Measurements from ENCODE around the gene TBC1D8. TPM values are rescaled to one million over a fixed set of nuclear protein-coding genes. Genes with fewer than 3 reads are reported as not detected.

TBC1D8 gene
- total RNA-seq, 2 experiments from 2014 or later = 1.0 to 1.8 TPM

DNA sequence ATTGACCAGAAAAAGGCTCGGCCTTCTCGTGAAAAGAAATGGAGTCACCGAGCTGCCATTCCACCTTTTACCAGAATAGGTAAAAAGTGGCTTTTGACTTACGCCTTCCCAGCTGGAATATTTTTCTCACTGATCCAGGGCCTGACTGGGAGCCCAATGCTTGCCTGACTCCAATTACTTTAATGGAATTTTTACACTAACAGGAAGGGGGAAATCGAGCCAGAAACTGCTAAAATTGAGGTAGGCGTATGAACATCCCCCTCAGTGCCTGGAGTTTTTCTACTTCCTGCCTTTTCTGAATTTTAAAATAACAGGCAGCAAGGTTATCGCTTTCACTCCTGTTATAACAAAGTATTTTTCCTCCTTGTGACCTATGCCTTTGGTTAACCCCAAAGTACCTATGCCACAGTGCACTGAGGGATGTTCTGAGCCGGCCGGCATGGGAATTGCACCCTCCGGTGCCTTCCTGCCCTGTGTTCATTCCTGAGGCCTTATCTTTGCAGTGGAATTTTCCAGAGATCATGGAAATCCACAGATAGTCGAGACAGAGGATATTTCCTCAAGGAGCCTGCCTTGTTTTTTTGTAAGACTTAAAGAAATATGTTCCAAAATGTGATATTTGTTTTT, 167.4 kb downstream of the TBC1D8 start:
- H3K4me1 ChIP-seq (ENCODE audit: insufficient read depth, low read length) = no peaks in the 10 kb centered on the region
- Mint-ChIP-seq H3K27me3 (no peaks in the 10 kb centered on the region), H3K9me3 (no peaks in the 10 kb centered on the region), H3K4me1 (ENCODE audit: low read depth) (no peaks in the 10 kb centered on the region), H3K36me3 (ENCODE audit: low read depth) (peaks cover under 1% of the 10 kb centered on the region), H3K27ac (no peak overlapping the region), H3K4me3 (no peak overlapping the region)
- intact Hi-C loops (cut with DNase I, micrococcal nuclease) = loop anchor here (2.0 to 10.0 kb wide), 4 partner anchors 169 to 721 kb away; no protein-coding TSS in a partner anchor
- TF ChIP-seq, protein P1, sequence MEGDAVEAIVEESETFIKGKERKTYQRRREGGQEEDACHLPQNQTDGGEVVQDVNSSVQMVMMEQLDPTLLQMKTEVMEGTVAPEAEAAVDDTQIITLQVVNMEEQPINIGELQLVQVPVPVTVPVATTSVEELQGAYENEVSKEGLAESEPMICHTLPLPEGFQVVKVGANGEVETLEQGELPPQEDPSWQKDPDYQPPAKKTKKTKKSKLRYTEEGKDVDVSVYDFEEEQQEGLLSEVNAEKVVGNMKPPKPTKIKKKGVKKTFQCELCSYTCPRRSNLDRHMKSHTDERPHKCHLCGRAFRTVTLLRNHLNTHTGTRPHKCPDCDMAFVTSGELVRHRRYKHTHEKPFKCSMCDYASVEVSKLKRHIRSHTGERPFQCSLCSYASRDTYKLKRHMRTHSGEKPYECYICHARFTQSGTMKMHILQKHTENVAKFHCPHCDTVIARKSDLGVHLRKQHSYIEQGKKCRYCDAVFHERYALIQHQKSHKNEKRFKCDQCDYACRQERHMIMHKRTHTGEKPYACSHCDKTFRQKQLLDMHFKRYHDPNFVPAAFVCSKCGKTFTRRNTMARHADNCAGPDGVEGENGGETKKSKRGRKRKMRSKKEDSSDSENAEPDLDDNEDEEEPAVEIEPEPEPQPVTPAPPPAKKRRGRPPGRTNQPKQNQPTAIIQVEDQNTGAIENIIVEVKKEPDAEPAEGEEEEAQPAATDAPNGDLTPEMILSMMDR (IDR thresholded peaks at IDR 0.05) = no peak
- H3K27ac ChIP-seq (ENCODE audit: low read depth in 1 of 2, low read length in 2 of 2) = no peak overlapping the region
- no peaks in the 10 kb centered on the region for H3K9me3 ChIP-seq (ENCODE audit: control insufficient read depth in 1 of 2, insufficient read depth in 1 of 2, low read length in 2 of 2)
- no peaks in the 10 kb centered on the region for H3K27me3 ChIP-seq (ENCODE audit: control insufficient read depth in 1 of 2, insufficient read depth in 2 of 2, low read length in 2 of 2)
- ATAC-seq (ENCODE audit: poor library complexity) (no peak), DNase-seq (no peak)
- no peak overlapping the region for H3K4me3 ChIP-seq (ENCODE audit: low read length)
- ChIA-PET POLR2A (no interaction called here), CTCF (interaction anchor here (2.1 kb wide), 1 partner anchor 374 kb away, joined by 12 read pairs; no protein-coding TSS in a partner anchor)
- H3K36me3 ChIP-seq (ENCODE audit: insufficient read depth, low read length) = no peaks in the 10 kb centered on the region

DNA sequence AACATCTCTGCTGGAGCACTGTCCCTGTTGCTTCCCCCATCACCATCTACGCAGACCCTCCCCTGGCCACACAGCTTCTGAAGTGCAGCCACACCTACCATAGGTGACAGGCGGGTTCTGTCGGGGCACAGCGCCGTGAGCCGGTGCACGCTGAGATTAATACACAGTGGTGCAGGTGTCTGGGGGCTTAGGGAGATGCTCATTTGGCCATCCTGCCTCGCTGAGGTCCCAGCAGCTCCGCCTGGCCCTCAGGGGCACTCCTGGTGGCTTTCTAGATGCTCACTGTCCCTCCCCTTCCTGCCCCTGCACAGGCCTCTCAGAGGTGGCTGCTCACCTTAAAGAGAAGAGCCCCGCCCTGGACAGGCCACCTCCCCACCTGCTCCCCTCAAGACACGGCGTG, 168.0 kb downstream of the TBC1D8 start:
- CTCF ChIA-PET = interaction anchor here (2.1 kb wide), 1 partner anchor 373 kb away, joined by 12 read pairs; no protein-coding TSS in a partner anchor
- TF ChIP-seq, protein P1 (IDR thresholded peaks at IDR 0.05) = no peak
- Histone ChIP-seq H3K27me3 (ENCODE audit: control insufficient read depth in 1 of 2, insufficient read depth in 2 of 2, low read length in 2 of 2) (no peaks in the 10 kb centered on the region), H3K4me1 (ENCODE audit: insufficient read depth, low read length) (no peaks in the 10 kb centered on the region), H3K4me3 (ENCODE audit: low read length) (no peak overlapping the region), H3K36me3 (ENCODE audit: insufficient read depth, low read length) (no peaks in the 10 kb centered on the region), H3K9me3 (ENCODE audit: control insufficient read depth in 1 of 2, insufficient read depth in 1 of 2, low read length in 2 of 2) (no peaks in the 10 kb centered on the region), H3K27ac (ENCODE audit: low read depth in 1 of 2, low read length in 2 of 2) (no peak overlapping the region)
- intact Hi-C loops (cut with DNase I, micrococcal nuclease) = loop anchor here (5.0 to 10.0 kb wide), 3 partner anchors 168 to 721 kb away; no protein-coding TSS in a partner anchor
- POLR2A ChIA-PET = no interaction called here
- no peak for ATAC-seq (ENCODE audit: poor library complexity)
- Mint-ChIP-seq H3K36me3 (ENCODE audit: low read depth) (peaks cover 4% of the 10 kb centered on the region), H3K4me3 (no peak overlapping the region), H3K27ac (no peak overlapping the region), H3K27me3 (no peaks in the 10 kb centered on the region), H3K9me3 (no peaks in the 10 kb centered on the region), H3K4me1 (ENCODE audit: low read depth) (no peaks in the 10 kb centered on the region)
- no peak for DNase-seq

DNA sequence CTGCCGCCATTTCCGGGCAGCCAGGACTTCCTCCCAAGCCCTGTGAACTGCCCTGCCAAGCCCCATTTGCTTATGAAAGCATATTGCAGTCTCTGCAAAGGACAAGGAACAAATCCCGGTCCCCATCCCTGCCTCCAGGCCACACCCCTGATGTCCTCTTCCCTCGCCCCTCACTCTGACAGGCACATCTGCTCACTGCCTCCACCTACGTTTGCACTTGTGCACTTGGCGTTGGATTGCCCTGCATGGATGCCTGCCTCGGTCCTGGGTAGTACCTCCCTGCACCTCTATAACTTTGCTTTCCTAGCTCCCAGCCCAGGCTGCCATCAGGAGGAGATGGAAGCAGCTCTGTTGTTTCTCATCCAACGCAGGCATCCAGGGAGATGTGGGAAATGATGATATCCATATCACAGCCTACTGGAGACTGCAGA, 168.7 kb downstream of the TBC1D8 start:
- Mint-ChIP-seq H3K27me3 (no peaks in the 10 kb centered on the region), H3K4me3 (no peak overlapping the region), H3K36me3 (ENCODE audit: low read depth) (peaks cover 4% of the 10 kb centered on the region), H3K27ac (no peak overlapping the region), H3K9me3 (no peaks in the 10 kb centered on the region), H3K4me1 (ENCODE audit: low read depth) (no peaks in the 10 kb centered on the region)
- ATAC-seq (ENCODE audit: poor library complexity) (no peak), DNase-seq (no peak)
- POLR2A ChIA-PET = no interaction called here
- Histone ChIP-seq H3K9me3 (ENCODE audit: control insufficient read depth in 1 of 2, insufficient read depth in 1 of 2, low read length in 2 of 2) (no peaks in the 10 kb centered on the region), H3K36me3 (ENCODE audit: insufficient read depth, low read length) (no peaks in the 10 kb centered on the region), H3K27me3 (ENCODE audit: control insufficient read depth in 1 of 2, insufficient read depth in 2 of 2, low read length in 2 of 2) (no peaks in the 10 kb centered on the region), H3K4me3 (ENCODE audit: low read length) (no peak overlapping the region), H3K4me1 (ENCODE audit: insufficient read depth, low read length) (no peaks in the 10 kb centered on the region), H3K27ac (ENCODE audit: low read depth in 1 of 2, low read length in 2 of 2) (no peak overlapping the region)
- TF ChIP-seq, protein P1 (IDR thresholded peaks at IDR 0.05) = no peak
- CTCF ChIA-PET = interaction anchor here (1.4 to 2.1 kb wide), 2 partner anchors 372 to 375 kb away, joined by 3 to 12 read pairs; no protein-coding TSS in a partner anchor
- intact Hi-C loops (cut with DNase I, micrococcal nuclease) = loop anchor here (5.0 to 10.0 kb wide), 3 partner anchors 168 to 720 kb away; no protein-coding TSS in a partner anchor
